ENCODE data around the gene EID3. TPM values are rescaled to one million over a fixed set of nuclear protein-coding genes. Genes with fewer than 3 reads are reported as not detected.

The EID3 gene
- total and polyA plus RNA-seq, 4 donors: 0.89 to 16.6 (median 4.5) TPM

DNA sequence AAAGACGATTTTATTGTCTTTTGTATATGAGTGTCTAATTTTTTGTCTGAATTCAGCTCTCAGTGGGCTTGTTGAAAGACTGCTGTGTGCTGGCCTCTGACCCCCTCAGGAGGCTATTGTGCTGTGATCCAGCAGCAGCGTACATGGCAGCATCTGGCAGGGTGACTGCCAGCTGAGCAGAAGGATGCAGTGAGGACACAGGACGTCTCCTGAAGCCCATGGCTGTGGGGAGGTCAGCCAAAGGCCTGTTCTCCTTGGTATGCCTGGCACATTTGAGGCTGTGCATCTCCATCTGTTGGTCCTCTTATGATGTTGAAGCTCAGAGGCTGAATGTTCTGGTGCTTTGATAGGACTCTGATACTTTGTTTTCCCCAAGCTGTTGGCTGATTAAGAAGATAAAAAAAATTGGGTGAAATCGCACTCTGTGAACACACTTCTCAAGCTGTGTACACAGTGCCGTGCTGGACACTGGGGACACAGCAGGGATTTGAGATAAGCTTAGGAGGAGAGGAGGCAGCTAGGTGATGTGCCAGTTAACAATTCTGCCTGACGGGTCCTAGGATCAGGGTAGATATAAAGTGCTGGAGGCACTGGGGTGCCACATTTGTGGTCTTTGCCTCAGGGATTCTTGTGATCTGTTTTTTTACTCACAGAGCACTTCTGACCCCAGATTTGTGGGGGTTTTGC, 37.5 kb downstream of the EID3 start:
- DNase-seq (peak in 1 of 3 donors; percentile 12), ATAC-seq (ENCODE audit: insufficient read depth, low FRiP score) (no peak)
- no peaks in the 10 kb centered on the region for H3K27me3 ChIP-seq (ENCODE audit: control insufficient read depth in 3 of 3, insufficient read depth in 3 of 3, low read length in 2 of 3)
- H3K9ac ChIP-seq (ENCODE audit: insufficient read depth in 1 of 2, low read length in 2 of 2): no peak overlapping the region
- no peak overlapping the region for H3K27ac ChIP-seq (ENCODE audit: low read depth in 1 of 2, low read length in 1 of 2)
- no peak overlapping the region for H3K4me3 ChIP-seq
- H3K36me3 ChIP-seq (ENCODE audit: control insufficient read depth in 4 of 4, insufficient read depth in 4 of 4, low read length in 4 of 4): peaks cover 14 to 64% (median 38%) of the 10 kb centered on the region in 4 donors
- H3K9me3 ChIP-seq (ENCODE audit: control insufficient read depth in 4 of 4, insufficient read depth in 3 of 4, low read length in 3 of 4): no peaks in the 10 kb centered on the region
- H3K4me1 ChIP-seq (ENCODE audit: control insufficient read depth in 5 of 5, insufficient read depth in 5 of 5, low read length in 5 of 5): peaks cover 0 to 9% (median 0%) of the 10 kb centered on the region in 5 donors
- 83 to 90% methylated on average over 6 of the region's 6 CpGs for WGBS, 2 donors
- TF ChIP-seq CTCF (IDR thresholded peaks at IDR 0.05; ENCODE audit: control extremely low read depth, extremely low read depth): no peak

DNA sequence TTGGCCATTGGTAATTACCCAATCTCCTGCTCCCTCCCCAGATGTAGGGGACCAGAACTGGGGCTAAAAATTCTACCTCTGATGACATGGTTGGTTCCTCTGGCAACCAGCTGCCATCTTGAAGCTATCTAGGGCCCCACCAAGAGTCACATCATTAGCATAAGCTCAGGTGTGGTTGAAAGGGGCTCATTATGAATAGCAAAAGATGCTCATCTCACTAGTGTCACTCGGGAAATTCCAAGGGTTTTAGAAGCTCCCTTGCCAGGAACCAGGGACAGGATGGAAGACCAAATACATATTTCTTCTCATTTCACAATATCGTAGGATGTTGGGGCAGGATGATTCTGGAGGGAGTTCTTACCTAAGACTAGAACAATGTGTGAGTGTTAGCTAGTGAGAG, 38.6 kb downstream of the EID3 start:
- H3K36me3 ChIP-seq (ENCODE audit: control insufficient read depth in 4 of 4, insufficient read depth in 4 of 4, low read length in 4 of 4): peaks cover 9 to 58% (median 34%) of the 10 kb centered on the region in 4 donors

GRCh38 chr12:104342635-104343249, 39.2 kb downstream of the EID3 start:
- Histone ChIP-seq H3K4me3 (no peak overlapping the region), H3K4me1 (ENCODE audit: control insufficient read depth in 5 of 5, insufficient read depth in 5 of 5, low read length in 5 of 5) (peaks cover 0 to 9% (median 0%) of the 10 kb centered on the region in 5 donors), H3K27me3 (ENCODE audit: control insufficient read depth in 3 of 3, insufficient read depth in 3 of 3, low read length in 2 of 3) (no peaks in the 10 kb centered on the region), H3K27ac (ENCODE audit: low read depth in 1 of 2, low read length in 1 of 2) (no peak overlapping the region), H3K9ac (ENCODE audit: insufficient read depth in 1 of 2, low read length in 2 of 2) (no peak overlapping the region), H3K36me3 (ENCODE audit: control insufficient read depth in 4 of 4, insufficient read depth in 4 of 4, low read length in 4 of 4) (peaks cover 13 to 55% (median 35%) of the 10 kb centered on the region in 4 donors), H3K9me3 (ENCODE audit: control insufficient read depth in 4 of 4, insufficient read depth in 3 of 4, low read length in 3 of 4) (no peaks in the 10 kb centered on the region)
- WGBS, 2 donors: 86 to 88% methylated on average over 12 of the region's 12 CpGs
- ATAC-seq (ENCODE audit: insufficient read depth, low FRiP score): no peak
- peak in 2 of 3 donors; percentile 26 to 34 for DNase-seq
- TF ChIP-seq CTCF (IDR thresholded peaks at IDR 0.05; ENCODE audit: control extremely low read depth, extremely low read depth): no peak

More for the DNA sequence above, 38.6 kb downstream of the EID3 start:
- H3K4me1 ChIP-seq (ENCODE audit: control insufficient read depth in 5 of 5, insufficient read depth in 5 of 5, low read length in 5 of 5): peaks cover 0 to 9% (median 0%) of the 10 kb centered on the region in 5 donors
- no peak overlapping the region for H3K9ac ChIP-seq (ENCODE audit: insufficient read depth in 1 of 2, low read length in 2 of 2)
- 97% methylated on average over 2 of the region's 2 CpGs for WGBS, 2 donors
- H3K27ac ChIP-seq (ENCODE audit: low read depth in 1 of 2, low read length in 1 of 2): no peak overlapping the region
- no peak for TF ChIP-seq CTCF (IDR thresholded peaks at IDR 0.05; ENCODE audit: control extremely low read depth, extremely low read depth)
- ATAC-seq (ENCODE audit: insufficient read depth, low FRiP score) (no peak), DNase-seq (no peak)
- H3K9me3 ChIP-seq (ENCODE audit: control insufficient read depth in 4 of 4, insufficient read depth in 3 of 4, low read length in 3 of 4): no peaks in the 10 kb centered on the region
- H3K27me3 ChIP-seq (ENCODE audit: control insufficient read depth in 3 of 3, insufficient read depth in 3 of 3, low read length in 2 of 3): no peaks in the 10 kb centered on the region
- no peak overlapping the region for H3K4me3 ChIP-seq

Measured in lung (tissue), 12 donors.